Dedifferentiated amniotic fluid mesenchymal stem cell (primary cell): ENCODE results near the gene ANKRD13C.

Experiments used
- DNase-seq: peaks from one replicate; pipeline ENCODE4 v3.0.0-alpha.2; 2016; ENCODE audit errors: extremely low spot score

The ANKRD13C gene

DNA sequence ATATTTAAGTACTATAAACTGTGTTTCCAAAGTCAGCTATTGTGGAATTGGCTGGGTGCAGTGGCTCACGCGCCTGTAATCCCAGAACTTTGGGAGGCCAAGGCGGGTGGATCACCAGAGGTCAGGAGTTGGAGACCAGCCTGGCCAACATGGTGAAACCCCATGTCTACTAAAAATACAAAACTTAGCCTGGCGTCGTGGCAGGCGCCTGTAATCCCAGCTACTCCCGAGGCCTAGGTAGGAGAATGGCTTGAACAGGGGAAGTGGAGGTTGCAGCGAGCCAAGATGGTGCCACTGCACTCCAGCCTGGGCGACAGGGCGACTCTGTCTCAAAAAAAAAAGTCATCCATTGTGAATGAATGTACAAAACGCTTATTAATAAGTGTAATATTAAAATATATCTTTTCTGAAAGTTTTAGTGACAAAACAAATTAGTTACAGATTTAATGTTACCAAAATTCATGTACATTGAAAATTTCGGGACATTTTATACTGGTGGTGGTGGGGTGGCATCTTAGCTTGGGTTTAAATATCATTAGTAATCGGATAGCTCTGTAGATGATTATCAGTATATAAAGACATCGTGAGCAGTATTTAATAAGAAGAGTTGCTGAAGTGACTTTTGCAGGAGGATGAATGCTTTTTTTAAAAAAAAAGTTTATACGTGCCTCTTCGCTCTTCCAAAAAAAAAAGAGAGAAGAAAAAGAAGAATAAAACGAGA, 133.8 kb downstream of the ANKRD13C start:
- no peak for DNase-seq

DNA sequence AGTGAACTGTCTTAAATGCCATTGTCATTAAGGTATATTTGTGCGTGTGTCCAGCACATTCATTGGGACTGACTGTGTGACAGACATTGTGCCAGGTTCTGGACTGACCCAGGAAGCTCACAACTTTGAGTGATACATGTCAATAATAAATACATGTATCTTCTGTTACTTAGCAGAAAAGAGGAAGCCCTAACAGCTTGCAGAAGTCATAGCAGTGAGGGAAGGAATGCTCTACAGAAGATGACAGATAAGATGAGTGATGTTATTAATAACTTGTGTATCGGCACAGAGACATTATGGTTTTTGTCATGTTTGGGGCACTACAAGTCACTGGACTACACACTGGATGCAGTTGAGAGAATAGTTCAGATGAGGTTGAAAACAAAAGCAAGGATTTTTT, 134.5 kb downstream of the ANKRD13C start:
- no peak for DNase-seq

DNA sequence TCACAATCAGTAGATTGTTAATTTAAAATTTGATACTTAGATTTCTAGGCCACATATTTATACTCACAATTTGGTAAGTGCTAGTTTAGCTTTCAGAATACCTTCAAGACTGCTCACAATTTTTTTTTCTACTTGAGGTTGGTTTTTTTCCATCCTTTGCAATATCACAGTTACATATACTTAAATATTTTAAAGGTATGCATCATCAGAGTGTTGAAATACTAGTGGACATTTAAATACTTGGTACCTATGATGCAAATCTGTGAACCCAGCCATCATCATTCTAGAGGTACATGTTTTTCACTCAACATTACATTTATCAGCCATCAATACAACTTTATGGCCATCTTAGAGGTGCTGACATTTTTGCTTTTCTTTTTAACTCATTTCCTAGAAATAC, 143.0 kb downstream of the ANKRD13C start:
- DNase-seq = no peak

DNA sequence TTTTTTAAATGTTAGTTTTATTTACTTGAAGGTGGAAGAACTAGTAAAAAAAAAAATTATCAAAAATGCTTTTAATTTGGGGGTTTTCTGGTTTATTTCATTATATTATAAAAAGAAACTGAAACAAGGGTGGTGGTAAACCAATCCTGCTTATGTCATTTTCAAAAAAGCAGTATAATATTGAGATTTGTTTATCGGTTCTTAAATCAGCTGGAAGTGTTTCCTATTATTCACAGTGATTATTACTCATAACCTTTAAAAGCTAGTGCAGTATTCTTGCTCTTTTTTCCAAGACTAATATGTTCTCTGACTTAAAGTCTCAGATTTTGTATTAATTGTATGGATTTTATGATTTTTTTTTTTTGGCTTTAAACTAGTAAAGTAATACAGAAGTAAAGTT, 143.7 kb downstream of the ANKRD13C start:
- DNase-seq = no peak
